ENCODE data around the gene DCTN3.
A peak's percentile ranks its signal among the peaks of the same experiment; 100 is the strongest.

DCTN3 gene

DNA sequence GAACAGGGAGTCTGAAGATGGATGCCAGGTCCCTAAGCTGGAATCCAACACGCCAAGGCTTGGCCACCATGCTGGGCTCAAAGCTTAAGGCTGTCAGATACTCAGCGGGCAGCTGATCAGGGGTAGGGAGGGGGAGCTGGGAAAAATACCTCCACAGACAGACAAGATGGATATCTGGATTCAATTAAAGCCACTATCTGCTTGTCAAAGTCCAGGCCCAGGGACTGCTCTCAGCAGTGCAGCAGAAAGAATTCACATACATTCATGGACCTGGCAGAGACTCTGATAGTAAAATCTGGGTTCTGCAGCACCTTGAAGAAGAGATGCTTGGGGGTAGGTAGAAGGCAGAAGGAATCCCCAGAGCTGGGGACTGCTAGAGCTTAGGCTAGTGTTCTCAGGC lies 5.2 kb downstream of the DCTN3 start:
- DNase-seq: no peak

DNA sequence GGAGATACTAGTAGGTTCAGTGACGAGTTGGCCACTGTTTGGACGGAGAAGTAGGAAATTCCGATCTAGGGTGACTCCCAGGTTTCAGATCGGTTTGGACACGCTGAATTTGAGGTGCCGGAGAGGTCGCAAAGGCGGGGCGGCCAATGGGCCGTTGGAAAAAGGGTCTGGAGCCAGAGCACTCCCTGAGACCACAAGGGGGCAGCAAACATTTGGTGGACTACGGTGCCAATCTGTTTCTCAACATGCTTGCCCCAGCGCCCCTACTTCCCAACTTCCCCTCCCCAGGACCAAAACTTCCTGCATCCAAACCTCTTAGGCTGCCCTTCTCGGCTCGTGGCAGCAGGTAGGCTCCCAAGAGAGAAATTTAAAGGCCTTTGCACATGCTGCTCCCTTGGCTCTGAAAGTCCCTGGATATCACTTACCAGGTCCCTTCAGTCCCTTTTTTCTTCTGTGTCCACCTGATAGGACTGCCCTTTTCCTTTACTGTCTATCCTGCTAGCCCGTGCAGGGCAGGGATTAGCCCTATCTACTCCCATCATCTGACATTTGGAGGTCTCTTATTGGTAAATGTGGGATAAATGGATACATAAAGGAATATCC lies 7.4 kb downstream of the DCTN3 start:
- peak; percentile 52 for DNase-seq

DNA sequence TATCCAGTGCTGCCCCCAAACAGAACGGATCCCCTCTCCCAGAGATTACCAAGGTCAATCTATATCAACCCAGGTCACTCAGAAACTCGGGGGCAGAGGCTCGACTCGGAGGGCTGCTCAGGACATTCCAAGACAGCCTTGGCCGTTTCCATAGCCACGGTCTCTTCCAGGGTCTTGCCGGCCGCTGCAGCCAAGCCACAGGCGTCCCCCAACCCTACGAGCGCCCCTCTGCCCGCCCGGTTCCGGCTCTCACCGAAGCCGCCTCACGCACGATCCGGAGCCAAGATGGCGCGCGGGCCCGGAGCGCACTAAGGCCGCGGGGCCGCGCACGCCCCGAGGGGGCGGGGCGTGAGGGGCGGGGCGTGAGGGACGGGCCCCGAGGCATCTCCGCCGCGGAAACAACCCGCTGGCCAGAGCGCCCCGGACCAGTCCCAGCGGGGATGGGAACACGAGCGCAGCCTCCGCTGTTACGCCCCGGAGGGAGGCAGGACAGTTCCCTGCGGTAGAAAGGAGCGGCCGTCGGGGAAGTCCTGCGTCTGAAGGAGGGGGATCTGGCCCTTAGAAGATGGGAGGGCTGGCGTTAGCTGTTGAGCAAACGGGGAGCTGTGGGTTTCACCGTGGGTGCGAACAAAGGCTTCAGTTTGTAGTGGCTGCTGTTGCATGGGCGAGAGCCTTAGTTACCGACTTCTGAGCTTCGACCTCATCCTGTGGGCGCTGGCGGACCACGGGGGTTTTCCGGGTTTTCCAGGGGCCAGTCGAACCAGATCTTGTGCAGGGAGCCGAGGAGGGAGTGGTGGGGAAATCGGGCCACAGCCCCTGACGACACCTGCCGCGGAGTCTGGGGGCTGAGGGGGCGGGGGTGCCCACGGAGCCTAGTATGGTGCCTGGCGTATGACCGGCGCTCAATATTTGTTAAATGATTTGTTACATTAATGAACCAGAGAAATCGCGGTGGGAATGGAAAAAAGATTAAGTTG lies 8.2 kb downstream of the DCTN3 start, which contains the start of gene RPP25L:
RPP25L (minus strand) TSS at position 287 of the 977 bp plus-strand sequence. CDS start 801 bp downstream, outside the sequence.
- DNase-seq: peak; percentile 62

DNA sequence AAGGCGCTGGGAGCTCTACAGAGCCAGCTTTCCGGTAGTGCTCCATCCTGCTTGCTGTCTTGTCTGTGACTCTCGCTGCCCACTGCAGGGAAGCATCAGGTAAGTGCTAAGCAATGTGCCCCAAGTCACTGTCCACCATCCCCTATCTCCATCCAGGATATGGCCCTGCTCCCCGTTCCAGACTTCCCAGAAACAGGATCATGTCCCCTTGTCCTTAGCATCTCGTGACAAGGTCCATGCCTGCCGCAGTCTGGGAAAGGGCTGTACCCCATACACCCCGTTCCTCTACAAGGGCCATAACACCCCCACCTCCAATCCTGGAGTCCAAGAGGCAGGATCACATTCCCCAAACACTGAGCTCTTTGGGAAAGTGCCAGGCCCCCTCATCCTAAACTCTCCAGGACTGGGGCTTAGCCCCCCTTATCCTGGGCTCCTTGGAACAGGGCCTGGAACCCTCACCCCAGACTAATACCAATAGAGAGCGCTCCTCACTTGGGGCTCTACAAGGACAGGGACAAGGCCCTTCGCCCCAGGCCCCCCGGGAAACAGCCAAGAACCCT lies 9.0 kb downstream of the DCTN3 start:
- no peak for DNase-seq

DNA sequence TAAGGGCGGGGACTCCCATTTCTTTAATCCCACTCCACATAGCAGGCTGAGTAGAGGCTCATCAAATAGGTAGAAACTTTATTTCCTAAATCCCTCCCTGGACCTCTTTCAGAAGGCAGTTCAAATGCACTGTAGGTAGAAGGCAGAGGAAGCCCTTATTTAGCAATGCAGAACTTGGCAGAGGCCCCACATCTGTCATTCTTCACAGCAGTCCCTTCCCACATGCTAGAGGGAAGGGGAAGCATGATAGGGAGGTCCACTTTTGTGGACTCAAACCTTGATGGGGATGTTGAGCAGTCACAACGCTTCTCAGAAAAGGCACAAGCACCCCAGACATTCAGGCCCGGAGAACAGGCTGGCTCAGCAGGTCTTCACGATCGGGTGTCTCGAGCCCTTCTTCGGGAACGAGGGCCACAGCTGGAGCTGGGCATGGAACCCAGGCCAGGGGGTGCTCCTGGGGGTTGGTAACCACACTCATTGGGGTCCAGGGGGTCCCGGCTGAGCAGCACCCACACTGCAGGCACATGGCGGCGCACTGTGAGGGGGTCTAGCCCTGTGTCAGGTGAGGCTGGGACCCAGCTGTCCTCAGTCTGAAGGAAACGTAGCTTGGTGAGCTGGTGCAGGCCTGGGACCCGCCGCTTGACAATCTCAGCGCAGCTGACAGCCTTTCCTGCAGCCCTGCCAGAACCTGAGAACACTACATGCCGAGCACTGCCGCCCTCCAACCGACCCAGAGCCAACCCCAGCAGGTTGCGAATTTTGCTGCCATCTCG lies 9.7 kb downstream of the DCTN3 start:
- DNase-seq: no peak

DNA sequence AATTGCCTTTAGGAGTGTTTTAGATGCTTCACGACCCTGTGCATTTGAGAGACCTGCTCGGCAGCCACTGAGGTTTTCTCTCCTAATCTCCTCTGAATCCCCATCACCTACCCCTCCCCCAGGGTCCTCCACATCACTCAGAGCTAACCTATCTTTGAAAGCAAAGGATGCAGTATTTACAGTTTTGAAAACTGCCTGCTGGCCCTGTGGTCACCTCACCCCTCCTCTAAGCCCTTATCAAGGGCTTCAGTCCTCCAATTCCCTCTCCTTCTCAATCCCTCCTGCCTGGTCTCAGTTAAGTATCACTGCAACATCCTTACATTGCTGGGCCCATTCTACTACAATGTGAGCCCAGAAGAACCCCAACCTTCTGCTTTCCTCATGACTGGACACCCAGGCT lies 13.0 kb downstream of the DCTN3 start:
- DNase-seq: no peak

DNA sequence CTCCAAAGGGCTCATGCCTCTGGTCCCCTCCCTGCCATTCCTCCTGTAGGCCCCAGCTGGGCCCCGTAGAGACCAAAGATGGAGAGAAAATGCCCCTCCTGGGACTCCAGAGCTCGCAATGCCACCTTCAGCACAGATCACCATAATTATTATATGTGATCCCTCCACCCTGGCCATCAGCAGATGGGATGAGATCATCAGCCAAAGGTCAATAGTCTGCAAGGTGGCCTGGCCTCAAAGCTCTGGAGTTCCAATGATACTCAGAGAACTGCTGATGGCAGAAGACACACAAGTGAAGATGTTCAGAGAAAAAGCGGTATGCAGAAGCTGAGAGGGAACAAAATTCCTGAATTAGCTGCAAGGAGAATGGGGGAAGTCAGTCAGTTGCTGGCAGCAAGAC lies 13.4 kb downstream of the DCTN3 start:
- DNase-seq: no peak

DNA sequence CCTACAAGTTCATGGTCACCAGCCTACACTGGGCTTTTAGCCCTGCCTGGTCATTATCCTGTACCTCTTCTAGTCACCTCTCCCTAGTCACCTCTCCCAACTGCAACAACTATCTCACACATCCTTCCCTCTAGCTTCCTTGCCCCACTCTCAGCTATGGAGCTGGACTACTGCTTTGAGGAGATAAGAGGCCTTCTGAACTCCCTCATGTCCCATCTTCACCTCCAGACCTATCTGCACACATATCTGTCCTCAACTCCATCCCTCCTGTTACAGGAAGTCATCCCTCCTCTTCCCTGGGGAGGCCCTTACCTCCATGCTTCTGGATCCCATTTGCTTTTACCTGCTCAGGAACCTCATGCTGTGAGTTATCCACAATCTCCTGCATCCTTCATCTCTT lies 14.1 kb downstream of the DCTN3 start:
- DNase-seq: no peak

DNA sequence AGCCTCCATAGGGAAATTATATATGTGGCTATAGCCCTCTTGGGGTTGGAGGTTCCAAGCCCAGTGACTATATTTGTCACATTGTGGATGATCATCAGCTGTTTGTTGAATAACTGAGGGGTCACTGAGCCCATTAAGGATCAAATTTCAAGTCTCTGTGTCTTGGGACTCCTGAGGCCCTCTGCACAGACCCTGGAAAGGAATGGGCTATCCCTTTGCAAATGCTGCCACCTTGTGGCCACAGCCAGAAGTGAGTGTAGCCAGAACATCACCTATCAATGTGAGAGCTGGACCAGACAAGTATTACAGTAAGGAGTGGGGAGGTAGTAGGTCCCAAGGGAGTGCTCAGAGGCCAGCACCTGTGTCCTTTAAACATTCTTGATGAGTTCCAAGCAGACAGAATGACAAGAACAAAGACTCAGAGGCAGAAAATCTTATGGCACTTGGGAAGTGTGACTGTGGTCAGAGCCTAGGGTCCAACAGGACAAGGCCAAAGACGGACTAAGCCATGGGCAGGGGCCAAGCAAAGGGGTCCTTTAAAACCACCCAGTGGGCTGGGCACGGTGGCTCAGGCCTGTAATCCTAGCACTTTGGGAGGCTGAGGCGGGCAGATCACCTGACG lies 16.6 kb downstream of the DCTN3 start:
- peak; percentile 45 for DNase-seq

DNA sequence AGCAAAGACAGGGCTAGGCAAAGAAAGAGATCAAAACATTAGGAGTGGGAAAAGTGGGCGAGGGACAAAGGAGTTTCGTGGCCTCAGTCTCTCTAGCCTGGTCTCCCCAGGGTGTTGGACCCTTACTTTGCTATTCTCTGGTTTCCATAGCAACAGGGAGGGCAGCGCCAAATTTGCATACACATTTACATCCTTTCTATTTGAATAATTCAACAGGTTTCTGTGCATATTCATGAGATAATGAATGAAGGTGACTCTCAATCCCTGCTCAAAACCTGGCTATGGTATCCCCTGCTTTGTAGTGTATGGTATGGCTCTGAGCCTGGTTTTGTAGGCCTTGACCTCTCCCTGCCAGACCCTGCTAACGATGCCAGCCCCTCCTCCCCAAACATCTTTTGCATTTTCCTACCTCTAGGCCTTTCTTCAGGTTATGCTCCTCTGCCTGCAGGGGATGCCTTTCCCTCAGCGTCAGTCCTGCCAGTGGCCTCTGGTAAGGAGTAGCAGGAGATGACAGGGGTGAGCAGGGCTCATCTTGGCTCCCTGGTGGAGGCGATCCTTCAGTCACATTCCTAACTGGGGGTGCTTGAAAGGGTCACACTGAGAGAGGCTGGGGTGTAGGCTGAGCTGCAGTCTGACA lies 18.2 kb downstream of the DCTN3 start:
- no peak for DNase-seq

DNA sequence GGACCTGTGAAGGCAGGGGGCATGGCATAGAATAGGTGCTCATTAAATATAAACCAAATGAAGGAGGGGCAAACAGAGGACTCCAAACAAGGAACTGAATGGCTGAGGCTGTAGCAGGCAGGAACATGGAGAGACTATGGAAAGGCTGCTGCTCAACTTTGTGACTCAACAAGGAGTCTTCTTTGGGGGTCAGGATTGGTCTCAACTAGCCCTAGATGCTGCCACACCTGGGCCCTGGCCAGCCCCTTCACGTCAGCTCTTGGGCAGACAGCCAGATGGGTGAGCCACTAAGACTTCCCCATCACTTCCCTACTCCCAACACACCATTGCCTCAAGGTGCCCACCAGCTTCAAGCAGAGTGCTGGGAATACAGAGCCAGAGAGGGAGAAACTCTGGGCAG lies 19.4 kb downstream of the DCTN3 start:
- DNase-seq: no peak

DNA sequence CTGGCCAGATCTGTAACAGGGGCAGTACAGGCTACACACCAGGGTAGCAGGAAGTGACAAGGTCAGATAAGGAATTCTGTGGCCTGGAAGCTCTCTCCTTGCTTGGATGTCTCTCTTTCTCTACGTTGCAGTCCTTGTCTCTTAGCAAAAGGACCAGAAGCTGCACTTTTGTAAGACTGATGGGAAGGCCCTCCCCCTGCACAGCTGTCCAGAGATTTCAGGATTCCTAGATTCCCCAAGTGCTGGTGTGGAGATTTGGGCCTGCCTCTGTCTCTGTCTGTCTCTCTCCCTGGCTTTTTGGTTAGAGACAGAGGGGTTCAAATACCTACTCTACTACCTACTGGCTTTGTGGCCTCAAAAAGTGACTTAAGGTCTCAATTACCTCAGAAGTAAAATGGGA lies 20.7 kb downstream of the DCTN3 start:
- DNase-seq: no peak

DNA sequence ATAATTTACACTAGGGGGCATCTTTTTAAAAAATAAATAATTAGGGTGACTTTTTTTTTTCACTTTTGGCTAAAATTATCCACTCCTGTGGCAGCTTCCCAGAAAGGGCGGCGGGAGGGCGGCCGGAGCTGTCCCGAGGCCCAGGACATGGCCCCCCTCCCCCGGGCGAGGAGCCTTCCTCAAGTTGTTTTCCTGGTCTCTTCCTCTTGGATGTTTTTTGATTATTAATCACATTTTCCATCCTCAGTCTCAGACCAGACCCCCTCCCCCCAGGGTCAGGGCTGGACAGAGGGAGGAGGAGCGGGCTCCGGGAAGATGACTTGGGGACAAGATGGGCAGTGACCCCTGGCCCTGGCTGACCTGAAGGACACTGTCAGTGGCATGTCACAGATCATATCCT lies 26.1 kb downstream of the DCTN3 start:
- DNase-seq: no peak

DNA sequence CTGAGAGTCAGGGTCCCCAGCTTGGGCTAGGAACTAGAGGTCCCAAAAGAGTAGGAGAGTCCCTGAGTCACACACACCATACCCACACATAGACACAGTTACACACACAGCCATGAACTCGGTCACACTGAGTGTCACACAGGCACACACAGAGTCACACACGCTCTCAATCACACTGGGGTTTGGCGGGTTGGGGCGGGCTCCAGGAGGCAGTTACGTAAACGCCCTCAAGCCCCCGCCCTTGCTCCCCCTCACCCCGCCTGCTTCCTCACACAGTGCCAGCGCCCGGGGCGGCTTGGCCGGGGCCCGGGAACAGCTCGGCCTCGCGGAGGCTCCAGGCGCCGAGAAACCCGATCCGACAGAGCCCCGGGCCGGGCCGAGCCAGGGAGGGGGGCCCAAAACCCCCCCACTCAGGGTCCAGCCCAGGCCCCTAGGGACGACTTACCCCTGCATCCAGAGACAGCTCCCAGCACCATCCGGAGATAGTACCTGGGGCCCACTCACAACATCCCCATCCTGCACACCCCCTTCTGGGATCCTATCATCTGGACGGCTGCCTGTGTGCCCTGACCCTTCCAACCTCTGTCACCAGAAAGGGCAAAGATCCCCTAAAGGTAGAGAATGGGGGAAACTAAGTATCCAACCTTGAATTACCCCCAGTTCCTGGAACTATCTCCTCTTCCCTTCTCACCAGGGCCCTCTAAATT lies 27.2 kb downstream of the DCTN3 start:
- peak; percentile 43 for DNase-seq

DNA sequence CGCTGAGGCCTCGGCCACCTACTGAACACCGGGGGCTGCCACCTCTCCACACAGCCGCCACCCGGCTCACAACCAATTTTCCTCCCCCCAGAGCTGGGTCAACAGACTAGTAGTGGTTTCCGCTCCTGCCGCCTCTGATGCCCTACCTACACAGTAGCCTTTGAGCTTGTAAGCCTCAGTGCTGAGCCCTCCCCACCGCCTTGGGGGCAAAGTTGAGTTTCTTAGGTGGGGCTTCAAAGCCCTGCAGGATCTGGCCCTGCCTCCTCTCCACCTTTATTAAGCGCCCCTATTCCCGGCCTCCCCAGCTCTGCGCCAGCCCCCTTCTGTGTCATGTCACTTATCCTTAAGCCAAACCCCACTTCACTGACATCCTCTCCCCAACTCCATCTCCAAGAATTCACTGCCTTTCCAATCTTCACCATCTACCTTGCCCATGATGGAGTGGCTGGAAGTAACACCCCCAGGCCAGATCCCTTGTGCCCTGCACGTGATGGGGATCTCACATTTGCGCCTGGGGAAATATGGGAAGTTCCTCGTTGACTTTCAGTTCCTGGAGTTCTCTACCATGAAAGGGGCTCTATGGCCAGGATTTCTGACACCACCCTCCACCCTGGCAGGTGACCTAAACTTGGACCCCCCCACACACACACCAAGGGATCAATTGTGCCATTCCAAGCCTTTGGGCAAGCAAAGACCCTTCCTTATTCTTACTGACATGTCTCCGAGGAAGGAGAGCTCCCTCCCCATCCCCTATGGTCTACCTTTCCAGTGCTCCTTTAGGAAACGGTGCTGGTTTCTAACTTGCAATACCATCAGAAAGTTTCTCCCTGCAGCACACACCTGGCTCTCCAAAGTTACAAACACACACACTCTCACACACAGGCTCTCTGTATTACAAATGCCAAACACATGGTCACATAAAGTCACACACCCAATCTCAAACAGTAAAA lies 28.1 kb downstream of the DCTN3 start:
- DNase-seq: no peak

DNA sequence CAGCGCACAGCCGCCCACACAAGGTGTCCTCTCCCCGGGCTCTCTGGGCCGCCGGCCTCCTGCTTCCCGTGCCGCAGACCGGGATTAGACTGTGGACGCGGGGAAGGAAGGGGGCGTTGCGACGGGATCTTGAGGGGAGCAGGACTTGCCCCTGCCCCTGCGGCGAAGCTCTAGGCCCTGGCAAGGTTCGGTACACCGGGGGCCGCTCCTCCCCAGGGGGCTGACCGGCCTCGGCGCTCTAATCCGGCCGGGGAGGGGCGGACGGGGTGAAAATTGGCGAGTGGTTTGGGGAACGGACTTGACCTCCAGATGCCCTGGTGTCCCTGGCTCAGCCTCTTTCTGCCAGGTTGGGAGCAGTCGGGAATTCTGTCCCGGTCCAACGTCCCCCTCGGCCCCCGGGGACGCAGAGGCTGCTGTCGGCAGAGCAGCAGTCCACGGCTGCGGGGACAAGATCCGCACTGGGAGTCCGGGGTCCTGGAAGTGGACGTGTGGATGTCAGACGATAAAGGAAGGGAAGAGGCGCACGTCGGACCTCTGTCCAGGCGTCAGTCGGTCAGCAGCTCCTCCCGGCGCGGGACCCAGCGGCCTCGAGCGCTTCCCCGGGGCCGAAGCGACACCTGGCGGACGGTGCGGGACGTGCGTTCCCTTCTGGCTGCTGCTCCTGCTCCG lies 28.9 kb downstream of the DCTN3 start:
- DNase-seq: peak; percentile 50

DNA sequence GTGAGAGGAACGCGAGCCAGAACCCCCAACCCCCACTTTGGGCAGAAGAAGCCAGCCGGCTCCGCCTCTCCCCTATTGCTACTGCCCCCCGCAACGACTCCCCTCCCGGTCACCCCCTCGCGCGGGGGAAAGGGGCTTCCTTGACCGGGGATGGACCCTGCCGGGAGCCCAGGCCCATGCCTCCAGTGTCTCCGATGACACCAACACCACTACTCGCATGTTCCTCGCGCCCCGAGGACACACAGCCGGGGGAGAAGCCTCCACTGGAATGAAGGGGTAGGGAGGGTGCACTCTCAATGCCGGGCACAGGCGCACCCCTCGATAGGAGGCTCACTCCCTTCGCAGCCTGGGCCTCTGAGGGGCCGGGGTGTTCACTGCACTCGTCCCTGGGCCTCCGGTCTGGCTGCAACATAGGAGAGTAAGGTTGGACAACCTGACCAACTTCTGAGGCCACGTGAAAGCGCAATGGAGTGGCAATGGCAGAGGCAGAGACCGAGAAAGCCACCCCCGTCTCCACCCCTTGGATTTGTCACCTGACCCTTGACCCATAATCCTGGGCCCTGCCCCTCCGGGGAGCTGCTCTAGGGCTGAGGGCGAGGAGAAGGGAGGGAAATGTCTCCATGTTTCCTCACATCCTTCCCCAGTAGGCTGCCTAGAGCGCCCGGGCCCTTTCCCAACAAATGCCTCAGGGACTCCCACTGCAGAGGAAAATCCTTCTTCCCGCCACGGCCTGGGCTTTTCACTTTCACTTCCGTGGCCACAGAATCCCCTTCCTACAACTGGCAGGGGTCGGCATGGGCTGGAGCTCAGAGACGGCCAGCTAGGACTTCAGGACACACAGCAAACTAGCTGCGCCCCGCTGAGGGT lies 29.7 kb downstream of the DCTN3 start:
- no peak for DNase-seq

DNA sequence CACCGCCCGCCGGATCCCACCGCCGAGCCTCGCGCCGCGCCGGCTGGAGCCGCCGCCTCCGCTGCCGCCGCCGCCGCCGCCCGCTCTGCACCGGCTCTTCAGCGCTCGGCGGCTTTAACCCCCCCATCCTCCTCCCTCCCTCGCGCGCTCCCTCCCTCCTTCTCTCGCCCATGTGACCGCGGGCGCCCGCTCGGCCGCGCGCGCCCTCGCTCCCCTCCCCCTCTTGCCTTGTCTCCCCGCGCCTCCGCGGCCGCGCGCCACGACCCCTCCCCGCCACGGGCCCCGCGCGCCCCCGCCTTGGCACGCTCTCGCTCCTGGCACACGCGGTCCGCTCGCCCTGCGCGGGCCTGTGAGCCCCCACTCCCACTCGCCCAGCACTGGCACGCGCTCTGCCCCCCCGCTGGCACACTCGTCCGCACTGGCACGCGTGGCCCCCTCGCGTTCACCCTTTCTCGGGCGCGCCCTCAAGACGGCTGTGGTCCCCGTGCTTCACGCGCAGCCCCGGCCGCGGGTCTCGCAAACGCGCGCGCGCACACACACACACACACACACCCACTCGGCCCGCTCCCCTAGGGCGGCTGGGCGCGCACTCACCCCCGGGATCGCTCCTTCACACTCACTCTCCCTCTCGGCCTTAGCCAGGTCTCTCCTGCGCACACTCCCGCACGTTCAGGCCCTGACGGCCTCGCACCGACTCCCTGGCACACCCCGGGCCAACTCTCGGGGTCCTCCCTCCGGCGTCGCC lies 30.5 kb downstream of the DCTN3 start, which contains the start of gene CNTFR:
CNTFR (minus strand) TSS at position 89 of the 745 bp plus-strand sequence. CDS start 20,743 bp downstream, outside the sequence.
- DNase-seq: peak; percentile 23
